Measurements from ENCODE around the gene MTTP. TPM values are rescaled to one million over a fixed set of nuclear protein-coding genes. Genes with fewer than 3 reads are reported as not detected.
"Not testable (repeated sequence)": the region's sequence is repeated elsewhere in the genome, so short reads cannot be mapped to it uniquely, and the experiment has no call there.

MTTP gene
- 5.1 TPM for total RNA-seq (ENCODE audit: insufficient read depth, low replicate concordance)

DNA sequence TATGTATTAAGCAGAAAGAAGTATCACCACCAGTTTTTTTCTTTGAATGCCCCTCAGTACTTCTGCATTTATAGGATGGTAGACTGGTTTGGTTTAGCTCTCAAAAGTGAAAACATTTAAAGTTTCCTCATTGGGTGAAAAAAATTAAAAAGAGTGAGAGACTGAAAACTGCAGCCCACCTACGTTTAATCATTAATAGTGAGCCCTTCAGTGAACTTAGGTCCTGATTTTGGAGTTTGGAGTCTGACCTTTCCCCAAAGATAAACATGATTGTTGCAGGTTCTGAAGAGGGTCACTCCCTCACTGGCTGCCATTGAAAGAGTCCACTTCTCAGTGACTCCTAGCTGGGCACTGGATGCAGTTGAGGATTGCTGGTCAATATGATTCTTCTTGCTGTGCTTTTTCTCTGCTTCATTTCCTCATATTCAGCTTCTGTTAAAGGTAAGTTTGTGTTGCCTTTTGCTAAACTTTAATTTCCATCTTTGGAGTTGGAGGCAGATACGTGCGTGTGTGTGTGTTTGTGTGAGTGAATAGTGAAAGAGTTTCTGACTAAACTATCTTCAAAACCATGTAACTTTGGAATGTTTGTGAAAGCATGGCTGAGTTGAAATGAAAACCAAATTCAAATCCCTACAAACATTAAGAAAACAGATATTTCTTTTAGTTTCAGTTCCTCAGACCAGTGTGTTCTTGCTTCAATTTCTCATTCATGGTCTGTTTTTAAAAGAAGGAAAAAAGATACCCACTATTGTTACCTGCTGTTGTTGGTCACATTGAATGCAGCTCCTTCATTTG, at the start of gene MTTP:
MTTP (plus strand) TSS at position 295 of the 795 bp plus-strand sequence; CDS start at position 381, 86 bp downstream.
- DNase-seq (ENCODE audit: low spot score), result no peak

DNA sequence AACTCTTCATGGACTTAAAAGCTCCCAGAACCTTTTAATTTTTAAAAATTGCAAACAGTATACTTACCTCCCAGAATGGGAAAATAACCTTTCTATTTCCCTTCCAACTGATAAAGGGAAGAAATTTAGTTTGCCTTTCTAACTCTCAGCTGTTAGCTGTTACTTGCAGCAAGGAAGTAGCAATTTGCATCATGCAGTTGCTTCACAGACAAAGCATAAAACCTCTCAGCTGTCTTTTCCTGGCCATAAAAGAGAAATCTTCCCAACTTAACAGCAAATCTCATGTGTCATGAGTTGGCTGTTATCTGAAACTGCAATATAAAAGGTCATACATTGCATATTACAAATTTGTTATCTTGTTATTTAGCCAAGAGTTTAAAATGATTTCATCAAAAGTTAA, 45.4 kb upstream of the MTTP start:
- peak; percentile 85 for DNase-seq (ENCODE audit: low spot score)

DNA sequence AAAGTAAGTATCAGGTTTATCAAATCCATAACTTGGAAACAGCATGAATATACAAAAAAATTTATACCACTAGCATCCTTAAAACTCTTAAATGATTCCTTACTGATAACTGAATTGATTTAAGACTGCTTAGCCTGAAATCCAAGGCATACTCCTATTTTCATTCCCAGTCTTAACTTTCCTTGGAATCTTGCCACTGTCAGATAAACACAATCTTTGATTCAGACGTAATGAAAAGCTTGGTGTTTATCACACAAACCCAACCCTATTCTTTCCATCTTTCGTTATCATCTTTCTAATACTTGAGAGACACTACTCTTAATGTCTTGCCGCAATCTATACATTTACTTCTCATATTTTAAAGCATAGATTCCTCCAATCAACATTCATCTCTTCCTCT, 44.7 kb upstream of the MTTP start:
- peak; percentile 65 for DNase-seq (ENCODE audit: low spot score)

DNA sequence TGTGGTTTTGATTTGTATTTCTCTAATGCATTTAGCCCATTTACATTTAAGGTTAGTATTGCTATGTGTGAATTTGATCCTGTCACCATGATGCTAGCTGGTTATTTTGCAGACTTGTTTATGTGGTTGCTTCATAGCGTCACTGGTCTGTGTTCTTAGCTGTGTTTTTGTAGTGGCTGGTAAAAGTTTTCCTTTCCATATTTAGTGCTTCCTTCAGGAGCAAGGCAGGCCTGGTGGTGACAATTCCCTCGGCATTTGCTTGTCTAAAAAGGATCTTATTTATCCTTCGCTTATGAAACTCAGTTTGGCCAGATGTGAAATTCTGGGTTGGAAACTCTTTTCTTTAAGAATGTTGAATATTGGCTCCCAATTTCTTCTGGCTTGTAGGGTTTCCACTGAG, 39.9 kb upstream of the MTTP start:
- DNase-seq (ENCODE audit: low spot score), result not testable (repeated sequence)

DNA sequence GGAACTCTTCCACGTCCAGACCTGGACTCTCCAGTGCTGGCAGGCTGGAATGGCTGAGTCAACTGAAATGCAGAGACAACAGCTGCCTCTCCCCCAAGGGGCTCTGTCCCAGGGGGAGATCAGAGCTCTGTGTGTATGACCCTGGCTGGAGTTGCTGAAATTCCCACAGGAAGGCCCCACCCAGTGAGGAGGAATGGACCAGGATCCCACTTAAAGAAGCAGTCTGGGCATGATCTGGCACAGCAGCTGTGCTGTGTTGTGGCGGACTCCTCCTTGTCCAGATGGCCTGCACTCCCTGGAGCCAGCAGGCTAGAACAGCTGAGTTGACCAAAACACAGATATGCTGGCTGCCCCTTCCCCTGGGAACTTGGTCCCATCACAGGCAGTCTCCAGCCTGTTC, 38.4 kb upstream of the MTTP start:
- no peak for DNase-seq (ENCODE audit: low spot score)

DNA sequence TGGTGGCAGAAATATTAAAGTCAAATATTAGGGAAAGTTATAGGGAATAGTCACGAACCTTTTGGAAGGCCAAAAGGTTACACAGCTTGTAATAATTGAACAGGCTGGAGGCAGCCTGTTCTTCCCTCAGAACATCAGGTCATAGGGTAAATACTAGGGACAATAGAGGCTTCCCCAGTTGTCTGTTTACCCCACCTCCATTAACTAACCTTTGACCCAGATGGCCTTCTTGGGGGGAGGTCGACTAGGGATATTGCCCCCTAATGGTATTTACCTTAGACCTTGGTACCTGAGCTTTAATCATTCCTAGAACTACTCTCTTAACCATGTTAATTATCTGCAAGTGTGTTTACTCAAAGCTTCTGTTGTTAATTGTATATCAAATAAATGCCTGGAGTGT, 37.8 kb upstream of the MTTP start:
- no peak for DNase-seq (ENCODE audit: low spot score)

DNA sequence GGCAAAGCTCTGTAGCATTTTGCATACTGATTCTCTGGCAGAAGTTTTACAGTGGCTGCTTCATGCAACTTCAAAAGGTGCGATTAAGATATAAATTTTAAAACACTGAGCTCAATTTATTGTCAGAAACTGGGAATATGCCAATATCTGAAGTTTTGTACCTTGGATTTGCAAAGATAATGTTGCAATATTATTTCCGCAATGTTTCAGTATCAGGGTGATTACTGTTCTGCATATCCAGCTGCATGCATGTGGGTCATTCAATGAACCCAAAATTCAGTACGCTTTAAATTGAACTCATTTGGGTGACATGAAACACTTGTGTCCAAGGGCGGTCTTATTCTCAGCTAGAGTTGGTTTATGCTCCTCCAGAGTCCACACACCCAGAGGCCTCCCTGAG, 37.0 kb upstream of the MTTP start:
- DNase-seq (ENCODE audit: low spot score), result no peak

DNA sequence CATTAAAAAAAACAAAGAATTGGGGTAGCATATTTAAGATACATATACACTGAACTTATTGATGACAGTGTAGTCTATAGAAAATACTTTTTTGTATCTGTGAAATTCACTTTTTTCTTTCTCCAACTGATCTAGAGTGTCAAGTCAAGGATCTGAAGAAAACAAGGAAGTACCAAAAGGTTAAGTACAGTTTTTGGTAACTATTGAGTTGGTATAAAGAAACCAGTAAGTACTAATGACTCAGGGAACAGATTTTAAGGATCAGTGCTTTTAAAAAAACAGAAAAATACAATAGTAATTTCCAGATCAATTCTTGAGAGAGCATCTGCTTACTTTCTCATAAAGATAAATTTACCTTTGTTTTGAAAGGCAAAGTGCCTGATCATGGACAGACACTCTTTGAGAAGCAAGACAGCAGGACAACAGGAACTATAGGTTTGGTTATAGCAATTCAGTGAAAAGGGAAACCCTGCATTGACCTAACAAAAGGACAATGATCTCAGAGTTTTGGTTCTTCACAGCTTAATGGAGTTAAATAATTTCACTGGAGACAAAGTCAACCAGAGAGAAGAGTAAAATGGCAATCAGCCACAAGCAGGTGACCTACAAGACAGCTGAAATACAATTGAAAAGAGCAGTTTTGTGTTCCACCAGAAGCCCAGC, 34.2 kb upstream of the MTTP start:
- DNase-seq (ENCODE audit: low spot score), result no peak

DNA sequence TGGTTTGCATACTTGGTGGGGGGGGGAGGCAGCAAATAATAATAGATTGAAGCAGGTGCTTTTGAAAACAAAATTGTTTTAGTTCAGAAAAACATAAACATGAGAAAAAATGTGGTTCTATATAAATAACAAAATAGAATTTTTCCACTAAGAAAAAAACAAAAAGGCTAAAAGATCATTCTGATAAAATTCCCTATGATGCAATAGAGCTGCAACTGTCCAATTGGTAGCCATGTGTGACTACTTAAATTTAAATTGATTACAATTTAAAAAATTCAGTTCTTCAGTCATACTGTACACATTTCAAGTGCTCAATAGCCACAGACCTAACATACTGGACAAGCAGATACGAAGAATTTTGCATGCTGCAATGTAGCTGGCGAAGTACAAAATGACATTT, 21.8 kb upstream of the MTTP start:
- DNase-seq (ENCODE audit: low spot score), result no peak

DNA sequence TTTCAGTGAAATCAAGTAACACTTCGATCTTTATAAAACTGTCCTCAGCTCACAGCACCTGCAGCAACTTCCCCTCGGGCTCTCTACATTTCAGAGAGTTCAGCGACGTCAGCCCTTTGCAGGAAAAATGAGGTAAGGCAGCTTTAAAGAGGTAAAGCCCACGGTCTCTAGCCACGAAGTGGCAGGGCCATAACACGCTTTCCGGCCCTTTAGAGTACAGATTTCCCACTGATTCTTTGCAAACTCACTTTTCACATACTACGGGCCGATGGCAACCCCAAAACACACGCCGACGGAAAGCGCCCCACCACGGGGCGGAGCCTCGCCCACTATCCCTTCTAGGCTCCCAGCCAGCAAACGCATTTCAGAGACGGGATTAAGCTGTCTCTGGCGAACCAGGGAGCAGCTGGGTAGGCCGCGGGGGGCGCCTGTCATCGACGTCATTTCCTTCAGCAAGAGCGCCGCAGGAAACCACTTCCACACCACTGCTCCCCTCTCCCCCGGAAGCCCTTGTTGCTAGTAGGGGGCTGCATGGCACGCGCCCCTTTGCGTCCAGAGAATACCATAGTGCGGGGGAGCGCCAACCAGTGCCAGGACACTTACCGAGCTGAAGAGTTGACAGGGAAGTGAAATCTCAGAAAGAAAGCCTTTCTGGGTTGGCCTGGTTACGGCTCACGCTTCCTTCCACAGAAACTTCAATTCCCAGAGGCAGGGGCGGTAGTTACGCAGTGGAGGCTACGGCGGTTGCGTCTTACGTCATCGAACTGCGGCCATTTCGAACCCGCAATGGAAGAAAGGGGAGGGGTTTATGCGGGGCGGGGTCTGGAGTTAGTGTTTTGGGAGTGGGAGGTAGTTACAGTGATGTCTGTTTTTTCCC, 11.1 kb upstream of the MTTP start, which contains the start of gene TRMT10A:
TRMT10A (minus strand) TSS at position 730 of the 877 bp plus-strand sequence. CDS start 4,701 bp downstream, outside the sequence.
- peak; percentile 99 for DNase-seq (ENCODE audit: low spot score)

DNA sequence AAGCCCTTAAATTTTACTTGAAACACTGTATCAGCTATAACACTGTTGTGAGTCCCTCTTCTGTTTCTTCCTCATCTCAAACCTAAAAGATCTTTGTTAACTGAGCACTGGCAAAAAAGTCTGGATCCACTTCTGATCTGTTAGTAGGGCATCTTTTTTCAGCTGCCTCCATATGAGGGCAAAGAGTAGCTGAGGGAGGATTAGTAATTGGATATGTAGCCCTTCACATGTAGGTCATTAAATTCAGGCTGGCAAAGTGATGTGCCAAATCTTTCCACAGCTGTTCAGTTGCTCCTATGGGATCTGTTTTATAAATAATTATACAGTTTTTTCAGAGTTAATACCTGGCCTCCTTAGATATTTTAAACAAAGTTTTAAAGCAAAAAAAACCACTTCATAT, 9.7 kb upstream of the MTTP start:
- DNase-seq (ENCODE audit: low spot score), result no peak

DNA sequence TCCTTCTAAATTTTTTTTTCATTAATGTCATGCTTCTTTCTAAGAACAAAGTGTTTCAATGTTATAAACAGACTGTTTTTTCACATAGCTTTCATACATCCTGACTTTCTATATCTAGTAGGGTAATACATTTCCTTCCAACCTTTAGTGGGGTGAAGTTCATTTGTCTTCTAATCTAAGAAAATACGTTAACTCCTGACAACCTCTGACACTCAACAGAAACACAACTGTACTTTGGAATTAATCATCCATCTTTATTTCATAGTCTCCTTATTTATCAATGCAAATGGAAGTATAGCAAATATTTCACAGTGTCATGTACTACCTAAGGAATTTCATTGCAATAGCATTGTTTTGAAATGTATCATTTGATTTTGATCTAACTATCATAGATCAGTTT, 2.7 kb upstream of the MTTP start:
- no peak for DNase-seq (ENCODE audit: low spot score)

DNA sequence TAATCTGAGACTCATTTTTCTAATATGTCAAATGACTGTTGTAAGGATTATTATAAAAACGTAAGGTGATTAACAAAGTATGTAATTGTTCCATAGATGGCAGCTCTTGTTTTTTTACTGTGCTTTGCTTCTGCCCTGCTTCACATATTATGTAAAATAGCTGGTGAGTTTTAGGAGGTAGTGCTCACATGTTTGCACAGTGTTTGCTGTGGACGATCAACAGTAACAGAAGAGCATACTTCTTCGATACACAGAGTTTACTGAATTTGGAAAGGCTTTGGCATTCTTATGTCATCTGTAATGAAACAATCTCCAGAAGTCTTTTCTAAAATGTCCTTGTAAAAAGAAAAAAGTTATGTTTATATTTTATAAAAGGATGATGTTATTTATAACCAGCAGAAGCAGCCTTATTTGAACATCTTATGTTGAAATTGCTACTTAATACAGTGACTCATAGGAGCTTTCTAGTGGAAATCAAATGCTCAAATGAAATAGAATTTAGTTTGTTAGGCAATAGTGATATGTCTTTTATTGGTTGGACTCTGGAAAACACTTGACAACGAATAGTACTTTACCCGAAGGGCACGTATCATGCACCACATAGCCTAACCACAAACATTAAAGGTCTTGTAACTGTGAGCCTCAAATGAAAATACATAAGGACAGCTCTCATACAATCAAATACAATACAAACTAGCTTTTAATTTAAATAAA, 1.9 kb upstream of the MTTP start:
- no peak for DNase-seq (ENCODE audit: low spot score)

DNA sequence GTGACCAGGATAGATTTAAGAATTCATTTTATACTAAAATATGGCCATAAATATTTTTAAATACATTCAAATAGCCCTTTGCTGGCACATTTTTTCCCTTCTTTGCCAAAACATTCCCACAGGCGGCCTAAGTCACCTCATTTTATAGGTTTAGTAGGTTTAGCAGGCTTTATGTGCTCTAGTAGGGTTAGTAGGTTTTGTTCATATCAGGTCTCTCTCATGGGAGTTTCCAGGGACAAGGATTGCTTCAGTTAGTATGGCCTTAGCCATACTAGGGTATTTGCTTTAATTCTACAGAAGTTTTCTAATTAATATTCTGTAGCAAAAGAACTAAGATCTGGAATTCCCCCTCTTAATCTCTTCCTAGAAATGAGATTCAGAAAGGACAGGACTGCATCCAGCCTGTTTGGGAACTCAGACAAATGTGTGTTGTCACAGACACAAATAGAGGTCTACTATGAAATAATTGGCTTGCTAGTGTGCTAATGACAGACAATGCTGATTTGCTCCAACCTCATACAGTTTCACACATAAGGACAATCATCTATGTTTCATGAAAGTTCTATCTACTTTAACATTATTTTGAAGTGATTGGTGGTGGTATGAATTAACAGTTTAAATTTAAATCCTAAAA, 772 bp upstream of the MTTP start:
- DNase-seq (ENCODE audit: low spot score), result no peak

DNA sequence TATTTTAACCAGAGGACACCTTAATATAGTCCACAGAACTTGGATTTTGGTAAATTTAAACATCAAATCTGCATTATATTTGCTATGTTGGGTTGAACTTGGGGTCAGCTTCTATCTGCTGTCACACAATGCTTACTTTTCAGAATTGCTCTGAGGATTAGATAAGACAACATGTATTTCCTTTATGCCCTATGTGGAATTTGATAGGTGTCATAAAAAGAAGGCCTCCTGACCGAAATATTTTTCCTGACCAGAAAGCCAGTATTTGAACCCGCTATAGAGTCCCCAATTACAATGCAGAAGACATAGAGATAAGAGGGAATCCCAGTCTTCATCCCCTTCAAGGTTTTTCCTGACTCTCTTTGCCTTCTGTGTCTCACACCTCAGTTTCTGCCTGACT, 4.1 kb downstream of the MTTP start:
- DNase-seq (ENCODE audit: low spot score), result no peak

DNA sequence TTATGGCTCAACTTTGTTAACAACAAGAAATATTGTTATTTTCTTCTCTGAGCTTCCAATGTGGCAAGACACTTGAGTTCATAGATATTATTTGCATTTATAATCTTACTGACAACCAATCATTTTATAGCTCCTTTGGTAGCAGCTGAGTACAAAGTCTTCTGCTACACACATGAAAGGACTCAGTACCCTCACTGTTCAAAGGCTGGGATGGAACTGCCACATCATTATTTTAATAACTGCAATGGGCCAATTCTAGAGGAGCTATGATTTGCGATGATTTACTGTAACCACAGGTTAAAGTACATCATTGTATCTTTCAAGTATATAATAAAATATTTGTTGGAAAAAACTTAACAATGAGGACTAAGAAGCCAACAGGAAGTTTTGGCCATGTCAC, 10.9 kb downstream of the MTTP start:
- no peak for DNase-seq (ENCODE audit: low spot score)

DNA sequence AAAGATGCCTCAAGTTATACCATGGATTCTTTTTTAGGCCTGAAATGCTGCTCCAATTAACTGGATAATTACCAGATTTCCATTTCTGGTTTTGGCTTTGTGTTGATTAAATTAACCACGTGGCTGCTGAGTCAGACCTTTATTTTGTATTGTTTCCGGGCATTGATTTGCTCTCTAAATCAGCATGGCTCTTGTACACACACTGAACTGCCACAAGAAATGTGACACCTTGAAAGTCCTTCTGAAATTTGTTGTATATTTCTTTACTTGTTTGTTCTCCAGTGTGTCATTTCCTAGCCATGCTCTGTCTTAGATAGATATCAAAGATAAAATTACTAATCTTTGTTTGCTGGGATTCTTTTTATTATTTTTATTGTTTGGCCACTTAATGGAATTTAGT, 11.7 kb downstream of the MTTP start:
- no peak for DNase-seq (ENCODE audit: low spot score)

DNA sequence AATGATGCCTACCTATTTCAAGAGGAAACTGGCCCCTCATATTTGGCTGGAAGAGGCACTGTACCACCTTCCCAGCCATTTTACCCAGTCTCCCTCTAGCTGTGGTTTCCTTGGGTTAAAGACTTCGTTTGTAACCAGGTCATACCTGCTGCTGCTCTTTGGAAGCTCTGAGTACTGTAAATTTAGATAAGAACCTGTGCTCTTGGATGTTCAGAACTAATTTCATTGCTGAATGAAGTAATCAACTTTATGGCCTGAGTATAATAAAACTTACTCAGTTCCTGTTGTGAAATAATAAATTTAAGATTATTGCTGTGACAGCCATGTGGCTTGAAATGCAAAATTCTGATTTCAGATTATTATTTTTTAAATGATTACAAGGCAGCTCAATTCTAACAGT, 12.2 kb downstream of the MTTP start:
- DNase-seq (ENCODE audit: low spot score), result no peak

DNA sequence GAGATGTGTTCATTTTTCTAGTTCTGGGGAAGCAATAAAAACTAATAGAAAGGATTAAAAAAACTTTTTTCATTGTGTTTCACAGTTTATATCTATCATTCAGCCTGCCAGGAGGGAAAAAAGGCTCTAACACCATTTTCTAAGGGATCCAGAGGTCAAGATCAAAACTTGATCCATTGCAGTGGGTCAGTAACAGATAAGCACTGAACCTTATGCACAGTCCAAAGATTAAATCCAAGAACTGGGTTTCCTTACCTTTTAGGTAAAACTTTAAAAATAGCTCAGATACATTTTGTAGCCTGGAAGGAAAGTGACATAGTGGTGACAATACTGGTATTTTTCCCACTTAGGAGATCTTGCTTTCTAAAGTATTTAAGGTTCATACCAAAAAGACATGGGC, 12.7 kb downstream of the MTTP start:
- no peak for DNase-seq (ENCODE audit: low spot score)

DNA sequence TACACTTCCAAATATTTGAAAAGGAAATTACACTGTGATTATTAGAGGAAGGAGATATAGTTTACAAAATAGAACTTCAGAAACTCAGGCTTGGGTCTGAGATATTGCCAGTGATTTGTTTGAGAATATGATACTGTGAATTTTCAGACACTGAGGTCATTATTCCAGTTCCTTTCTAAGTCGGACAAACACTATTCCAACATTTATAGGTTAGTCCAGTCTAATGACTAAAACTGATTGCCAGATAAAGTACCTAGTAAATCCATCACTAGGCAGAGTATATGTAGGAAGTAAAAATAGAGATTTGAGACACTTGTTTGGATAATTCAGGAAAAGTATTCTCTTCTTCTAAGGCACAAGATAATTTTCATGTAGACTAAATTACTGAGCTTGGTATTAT, 13.2 kb downstream of the MTTP start:
- DNase-seq (ENCODE audit: low spot score), result no peak

DNA sequence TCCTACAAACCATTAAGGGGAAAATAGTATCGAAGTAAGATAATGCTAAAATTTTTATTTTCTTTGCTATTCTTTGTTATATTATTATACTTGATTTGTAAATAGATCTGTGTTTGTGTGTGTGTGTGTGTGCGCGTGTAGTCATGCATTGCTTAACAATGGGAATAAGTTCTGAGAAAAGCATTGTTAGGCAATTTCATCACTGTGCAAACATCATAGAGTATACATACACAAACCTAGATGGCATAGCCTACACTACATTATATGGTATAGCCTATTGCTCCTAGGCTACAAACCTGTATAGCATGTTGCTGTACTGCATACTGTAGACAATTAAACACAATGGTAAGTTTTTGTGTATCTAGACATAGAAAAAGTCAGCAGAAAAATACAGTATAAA, 17.1 kb downstream of the MTTP start:
- no peak for DNase-seq (ENCODE audit: low spot score)
